OCI-LY7 (cell line): ENCODE data around the gene ISYNA1. TPM values are rescaled to one million over a fixed set of nuclear protein-coding genes. Genes with fewer than 3 reads are reported as not detected.

ENCODE experiments used
- BruUV-seq: library from RNA; stranded (reverse); fragments of 400-500 nt; replicated peaks from 2 replicates; lab custom pipeline; 2021; lab: Mats Ljungman, UMichigan
- CTCF ChIA-PET: fragments of 300-600 bp; sonication (Branson Sonifier 250); formaldehyde crosslinking; loops from one replicate; lab custom pipeline; 2022; ENCODE audit warnings: antibody characterized with exemption; ENCODE audit not compliant: unreplicated experiment; lab: Charles Lee
- POLR2A ChIA-PET: fragments of 300-600 bp; sonication (Branson Sonifier 250); formaldehyde crosslinking; loops from one replicate; lab custom pipeline; 2022; ENCODE audit warnings: antibody characterized with exemption; lab: Charles Lee
- DNase-seq: peaks from one replicate; pipeline ENCODE4 v3.0.0-alpha.2; 2015; ENCODE audit warnings: low spot score
- H2AFZ ChIP-seq: fragments of 200-600 bp; sonication (generic), shearing (Covaris generic); 2 replicates; pipeline ENCODE4 v1.6.1; 2014; ENCODE audit warnings: mild to moderate bottlenecking, antibody characterized with exemption, low read length, moderate library complexity
- H3K27ac ChIP-seq: fragments of 200-600 bp; sonication (generic); 2 replicates; pipeline ENCODE4 v1.5.1; 2014; ENCODE audit warnings: mixed run types, low read depth, mild to moderate bottlenecking, moderate library complexity, low read length, inconsistent platforms; ENCODE audit not compliant: poor library complexity, severe bottlenecking
- H3K36me3 ChIP-seq: fragments of 200-600 bp; sonication (generic); 2 replicates; pipeline ENCODE4 v1.6.1; 2014; ENCODE audit warnings: mild to moderate bottlenecking, antibody characterized with exemption, low read length, moderate library complexity, mixed read lengths; ENCODE audit not compliant: insufficient read depth
- H3K4me1 ChIP-seq: fragments of 200-600 bp; sonication (generic); 2 replicates; pipeline ENCODE4 v1.5.1; 2014; ENCODE audit warnings: mild to moderate bottlenecking, low read length; ENCODE audit not compliant: insufficient read depth, poor library complexity, severe bottlenecking
- H3K4me2 ChIP-seq: fragments of 200-600 bp; sonication (generic); 2 replicates; pipeline ENCODE4 v1.6.1; 2014; ENCODE audit warnings: mild to moderate bottlenecking, low read length
- H3K4me3 ChIP-seq: fragments of 200-600 bp; sonication (generic); 2 replicates; pipeline ENCODE4 v1.5.1; 2014; ENCODE audit warnings: mild to moderate bottlenecking, low read depth, low read length; ENCODE audit not compliant: poor library complexity, severe bottlenecking
- H3K79me2 ChIP-seq: fragments of 200-600 bp; sonication (generic); 2 replicates; pipeline ENCODE4 v1.6.1; 2016; ENCODE audit warnings: low read depth, mild to moderate bottlenecking, low read length, moderate library complexity, mixed read lengths; ENCODE audit not compliant: insufficient read depth
- H3K9me2 ChIP-seq: fragments of 200-600 bp; sonication (generic); 2 replicates; pipeline ENCODE4 v1.6.1; 2016; ENCODE audit warnings: mild to moderate bottlenecking, low read length, mixed read lengths; ENCODE audit not compliant: insufficient read depth
- H3K9me3 ChIP-seq: fragments of 200-600 bp; sonication (generic); 2 replicates; pipeline ENCODE4 v1.6.1; 2014; ENCODE audit warnings: mild to moderate bottlenecking, mixed run types, low read length, mixed read lengths
- H4K20me1 ChIP-seq: fragments of 200-600 bp; sonication (generic); 2 replicates; pipeline ENCODE4 v1.6.1; 2014; ENCODE audit warnings: mild to moderate bottlenecking, antibody characterized with exemption, low read length, moderate library complexity, mixed read lengths; ENCODE audit not compliant: insufficient read depth
- EZH2phosphoT487 ChIP-seq: fragments of 200-600 bp; sonication (generic); IDR thresholded peaks from 2 replicates; pipeline ENCODE4 v1.6.1; 2018; ENCODE audit warnings: low read depth, borderline replicate concordance, mild to moderate bottlenecking, mixed run types, antibody characterized with exemption, low read length, moderate library complexity, mixed read lengths
- intact Hi-C: fragments of 100-400 bp; cut with micrococcal nuclease; formaldehyde crosslinking; loops from one replicate; pipeline ENCODE4 v1.10.0; 2022; ENCODE audit not compliant: unreplicated experiment
- total RNA-seq, 2 experiments: library from RNA; depleted of rRNA in 1 of 2; stranded (reverse); fragments of >200 nt in 1 of 2; shearing (Covaris generic) in 1 of 2; gene quantifications; 2 replicates each; pipeline ENCODE4 v1.2.3, GENCODE V29; 2014 to 2022
- TF ChIP-seq, protein P1 (sequence below): fragments of 200-600 bp; sonication (generic); conservative IDR thresholded peaks from 2 replicates; pipeline ENCODE4 v1.5.1; 2014; ENCODE audit warnings: mild to moderate bottlenecking, antibody characterized with exemption, low read length, moderate library complexity, mixed read lengths

The ISYNA1 gene
- total RNA-seq, 2 experiments from 2014 or later: 1.8 to 8.9 TPM

DNA sequence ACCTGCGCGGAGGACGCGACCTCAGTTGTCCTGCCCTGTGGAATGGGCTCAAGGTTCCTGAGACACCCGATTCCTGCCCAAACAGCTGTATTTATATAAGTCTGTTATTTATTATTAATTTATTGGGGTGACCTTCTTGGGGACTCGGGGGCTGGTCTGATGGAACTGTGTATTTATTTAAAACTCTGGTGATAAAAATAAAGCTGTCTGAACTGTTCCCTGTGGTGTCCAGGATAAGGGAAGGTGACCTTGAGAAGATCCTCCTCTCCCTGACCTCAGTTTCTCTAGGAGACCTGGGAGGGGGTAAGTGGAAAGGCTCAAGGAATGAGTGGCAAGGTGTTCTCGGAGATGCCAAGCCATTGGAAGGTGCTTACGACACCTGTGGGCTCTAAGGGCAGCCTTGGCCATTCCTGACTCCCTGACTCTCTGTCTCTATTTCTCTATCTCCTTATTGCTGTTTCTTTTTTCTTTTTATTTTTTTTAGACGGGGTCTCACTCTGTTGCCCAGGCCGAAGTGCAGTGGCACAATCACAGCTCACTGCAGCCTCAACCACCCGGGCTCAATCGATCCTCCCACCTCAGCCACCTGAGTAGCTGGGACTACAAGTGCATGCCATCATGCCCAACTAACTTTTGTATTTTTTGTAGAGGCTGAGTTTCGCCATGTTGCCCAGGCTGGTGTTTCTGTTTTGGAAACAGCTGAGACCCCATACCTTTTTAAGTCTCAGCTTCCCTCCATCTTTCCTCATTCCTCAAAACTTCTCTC is 48.8 kb downstream of the ISYNA1 start:
- Histone ChIP-seq H3K27ac (no peak overlapping the region), H3K4me1 (peaks cover 21% of the 10 kb centered on the region), H4K20me1 (no peaks in the 10 kb centered on the region), H3K79me2 (no peaks in the 10 kb centered on the region), H3K4me2 (peak overlapping the region; percentile 75; the same call in 1 of the 2 replicates), H3K36me3 (no peaks in the 10 kb centered on the region), H3K4me3 (peak overlapping the region; percentile 53), H3K9me2 (no peaks in the 10 kb centered on the region), H3K9me3 (no peaks in the 10 kb centered on the region), H2AFZ (peak overlapping the region; percentile 45; the same call in 1 of the 2 replicates)
- no peak for TF ChIP-seq EZH2phosphoT487
- TF ChIP-seq, protein P1, sequence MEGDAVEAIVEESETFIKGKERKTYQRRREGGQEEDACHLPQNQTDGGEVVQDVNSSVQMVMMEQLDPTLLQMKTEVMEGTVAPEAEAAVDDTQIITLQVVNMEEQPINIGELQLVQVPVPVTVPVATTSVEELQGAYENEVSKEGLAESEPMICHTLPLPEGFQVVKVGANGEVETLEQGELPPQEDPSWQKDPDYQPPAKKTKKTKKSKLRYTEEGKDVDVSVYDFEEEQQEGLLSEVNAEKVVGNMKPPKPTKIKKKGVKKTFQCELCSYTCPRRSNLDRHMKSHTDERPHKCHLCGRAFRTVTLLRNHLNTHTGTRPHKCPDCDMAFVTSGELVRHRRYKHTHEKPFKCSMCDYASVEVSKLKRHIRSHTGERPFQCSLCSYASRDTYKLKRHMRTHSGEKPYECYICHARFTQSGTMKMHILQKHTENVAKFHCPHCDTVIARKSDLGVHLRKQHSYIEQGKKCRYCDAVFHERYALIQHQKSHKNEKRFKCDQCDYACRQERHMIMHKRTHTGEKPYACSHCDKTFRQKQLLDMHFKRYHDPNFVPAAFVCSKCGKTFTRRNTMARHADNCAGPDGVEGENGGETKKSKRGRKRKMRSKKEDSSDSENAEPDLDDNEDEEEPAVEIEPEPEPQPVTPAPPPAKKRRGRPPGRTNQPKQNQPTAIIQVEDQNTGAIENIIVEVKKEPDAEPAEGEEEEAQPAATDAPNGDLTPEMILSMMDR: no peak
- no peak for DNase-seq
- ChIA-PET POLR2A (no interaction called here), CTCF (no interaction called here)
- intact Hi-C loops: loop anchor here (1.0 kb wide), 1 partner anchor 21 kb away; no protein-coding TSS in a partner anchor
- BruUV-seq: no TSS peak

DNA sequence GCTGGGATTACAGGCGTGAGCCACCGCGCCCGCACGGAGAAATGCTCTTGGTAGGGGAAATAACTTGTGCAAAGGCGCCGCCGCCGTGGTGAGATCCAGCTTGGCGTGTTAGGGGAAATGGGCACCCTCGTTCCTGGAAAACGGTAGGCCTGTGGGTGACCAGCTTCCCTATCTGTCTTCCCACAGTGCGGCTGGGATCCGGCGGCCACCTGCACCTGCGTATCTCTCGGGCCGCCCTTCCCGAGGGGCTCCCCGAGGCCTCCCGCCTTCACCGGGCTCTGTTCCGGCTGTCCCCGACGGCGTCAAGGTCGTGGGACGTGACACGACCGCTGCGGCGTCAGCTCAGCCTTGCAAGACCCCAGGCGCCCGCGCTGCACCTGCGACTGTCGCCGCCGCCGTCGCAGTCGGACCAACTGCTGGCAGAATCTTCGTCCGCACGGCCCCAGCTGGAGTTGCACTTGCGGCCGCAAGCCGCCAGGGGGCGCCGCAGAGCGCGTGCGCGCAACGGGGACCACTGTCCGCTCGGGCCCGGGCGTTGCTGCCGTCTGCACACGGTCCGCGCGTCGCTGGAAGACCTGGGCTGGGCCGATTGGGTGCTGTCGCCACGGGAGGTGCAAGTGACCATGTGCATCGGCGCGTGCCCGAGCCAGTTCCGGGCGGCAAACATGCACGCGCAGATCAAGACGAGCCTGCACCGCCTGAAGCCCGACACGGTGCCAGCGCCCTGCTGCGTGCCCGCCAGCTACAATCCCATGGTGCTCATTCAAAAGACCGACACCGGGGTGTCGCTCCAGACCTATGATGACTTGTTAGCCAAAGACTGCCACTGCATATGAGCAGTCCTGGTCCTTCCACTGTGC is 49.6 kb downstream of the ISYNA1 start:
- intact Hi-C loops: loop anchor here (1.0 kb wide), 1 partner anchor 22 kb away; no protein-coding TSS in a partner anchor
- H3K9me3 ChIP-seq: no peaks in the 10 kb centered on the region
- peak; percentile 87 for DNase-seq
- H3K9me2 ChIP-seq: no peaks in the 10 kb centered on the region
- peak overlapping the region; percentile 53 for H3K4me3 ChIP-seq
- H2AFZ ChIP-seq: peak overlapping the region; percentile 45; the same call in 1 of the 2 replicates
- POLR2A ChIA-PET: interaction anchor here (0.7 to 0.8 kb wide), 3 partner anchors 8 to 46 kb away, joined by 3 to 9 read pairs (median 3); no protein-coding TSS in a partner anchor
- H3K27ac ChIP-seq: no peak overlapping the region
- no peaks in the 10 kb centered on the region for H4K20me1 ChIP-seq
- H3K4me1 ChIP-seq: peaks cover 14% of the 10 kb centered on the region
- no peaks in the 10 kb centered on the region for H3K36me3 ChIP-seq
- TF ChIP-seq EZH2phosphoT487: no peak
- TF ChIP-seq, protein P1: peak; percentile 91
- peak overlapping the region; percentile 75 for H3K4me2 ChIP-seq
- no TSS peak for BruUV-seq
- H3K79me2 ChIP-seq: no peaks in the 10 kb centered on the region
- CTCF ChIA-PET: interaction anchor here (0.6 to 1.5 kb wide), 9 partner anchors 9 to 296 kb away, joined by 3 to 8 read pairs (median 4); no protein-coding TSS in a partner anchor
